Stimulated activated CD4-positive, alpha-beta T cell treated with anti-CD3 and anti-CD28 coated beads, Interleukin-2, amount 100 ng/mL, for 48 hours (primary cell): ENCODE results near the gene KAT6B.

Experiments
- DNase-seq, 2 donors: peaks; one replicate each; pipeline ENCODE4 v3.0.0-alpha.2; 2020

KAT6B gene

DNA sequence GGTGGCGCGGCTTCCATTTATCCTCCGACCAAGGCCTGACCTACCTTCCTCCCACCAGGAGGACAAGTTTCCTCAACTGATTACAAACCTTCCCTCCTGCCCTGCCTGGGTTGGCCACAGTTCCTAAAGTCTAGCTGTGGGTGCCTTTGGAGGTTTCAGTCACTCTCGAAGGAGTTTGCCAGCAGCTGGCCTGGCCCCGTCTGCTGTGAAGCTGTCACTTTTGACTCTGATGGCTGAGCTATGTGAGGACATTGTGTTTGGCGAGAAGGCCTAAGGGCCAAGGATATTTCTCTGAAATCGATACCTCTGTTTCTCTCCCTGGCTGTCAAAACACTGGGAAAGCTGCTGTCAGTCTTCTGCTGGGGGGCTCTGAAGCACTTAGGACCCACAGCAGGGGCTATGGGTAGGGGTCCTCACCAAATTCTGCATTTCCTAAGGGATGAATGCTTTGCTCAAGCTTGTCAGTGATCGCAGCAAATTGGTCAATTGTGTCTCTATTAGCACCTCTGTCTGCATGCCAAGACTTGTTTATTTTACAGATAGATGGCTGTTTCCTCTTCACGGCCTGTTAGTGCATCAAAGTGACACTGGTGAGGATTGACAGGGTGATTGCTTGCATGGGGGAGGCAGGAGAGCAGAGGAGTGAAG, 253.2 kb downstream of the KAT6B start:
- no peak for DNase-seq

DNA sequence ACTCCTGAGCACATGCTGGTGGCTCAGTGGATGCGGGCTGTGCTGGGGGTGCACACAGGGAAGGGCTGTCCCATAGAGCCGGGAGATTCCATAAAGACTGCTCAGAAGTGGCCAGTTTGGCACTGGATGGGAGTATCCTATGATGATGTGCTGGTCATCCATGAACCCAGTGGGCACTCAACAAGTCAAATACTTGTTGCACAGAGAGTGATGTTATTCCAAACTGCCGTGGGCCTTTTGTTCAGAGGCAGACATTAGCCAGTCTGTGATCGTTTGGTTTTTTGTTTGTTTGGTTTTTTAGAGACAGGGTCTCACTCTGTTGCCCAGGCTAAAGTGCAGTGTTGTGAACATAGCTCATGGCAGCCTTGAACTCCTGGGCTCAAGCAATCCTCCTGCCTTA, 254.2 kb downstream of the KAT6B start:
- DNase-seq: no peak

DNA sequence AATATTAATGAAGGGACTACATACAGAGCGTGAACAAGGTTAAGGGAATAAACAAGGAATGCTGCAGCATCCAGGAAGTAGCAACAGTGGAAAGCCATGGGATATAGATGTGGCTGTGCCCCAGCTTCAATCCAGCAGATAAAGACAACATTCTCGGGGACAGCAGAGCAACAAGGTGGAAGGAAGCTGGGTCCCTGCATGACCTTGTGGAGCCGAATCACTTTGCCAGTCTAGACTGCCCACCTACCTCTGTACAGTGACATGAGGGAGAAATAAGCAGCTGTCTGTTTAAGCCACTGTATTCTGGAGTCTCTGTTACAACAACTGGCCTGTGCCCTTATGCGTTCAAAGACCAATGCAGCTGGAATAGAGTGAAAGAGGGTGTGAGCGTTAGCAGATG, 255.0 kb downstream of the KAT6B start:
- DNase-seq: no peak
